Muscle of arm (tissue), 12 donors: ENCODE results near the gene CUL7. TPM values are rescaled to one million over a fixed set of nuclear protein-coding genes. Genes with fewer than 3 reads are reported as not detected.
"Not testable (repeated sequence)": the region's sequence is repeated elsewhere in the genome, so short reads cannot be mapped to it uniquely, and the experiment has no call there.

Source experiments
- DNase-seq: peaks from one replicate; pipeline ENCODE4 v3.0.0-alpha.2; 2013
- polyA plus RNA-seq, 12 donors: library from polyadenylated mRNA; unstranded; fragments of 120-200 nt; gene quantifications; one replicate each; pipeline ENCODE4 v1.2.1, GENCODE V29; 2013; ENCODE audit not compliant: insufficient read length in 12 of 12

CUL7 gene
- polyA plus RNA-seq, 12 donors = 24.3 to 48.6 (median 37.9) TPM; not detected in 1

- no peak for DNase-seq
These were observed 1.3 kb downstream of the CUL7 start for GRCh38 chr6:43052225-43052841.

- no peak for DNase-seq
These were observed 2.7 kb downstream of the CUL7 start for GRCh38 chr6:43050981-43051380.

GRCh38 chr6:43047998-43048397, 5.7 kb downstream of the CUL7 start:
- no peak for DNase-seq

- DNase-seq = no peak
These were observed 8.2 kb downstream of the CUL7 start for GRCh38 chr6:43045371-43045930.

- DNase-seq = no peak
These were observed 10.3 kb downstream of the CUL7 start for GRCh38 chr6:43043310-43043709.

GRCh38 chr6:43041475-43041874, 12.2 kb downstream of the CUL7 start:
- not testable (repeated sequence) for DNase-seq

- DNase-seq = no peak
These were observed 13.0 kb downstream of the CUL7 start for GRCh38 chr6:43040542-43041257.

GRCh38 chr6:43038727-43039126, 14.9 kb downstream of the CUL7 start:
- DNase-seq = no peak

- no peak for DNase-seq
These were observed 15.9 kb downstream of the CUL7 start for GRCh38 chr6:43037706-43038105.

GRCh38 chr6:43037197-43037596, 16.5 kb downstream of the CUL7 start:
- DNase-seq = no peak

- DNase-seq = no peak
These were observed 16.9 kb downstream of the CUL7 start for GRCh38 chr6:43036712-43037111.

- DNase-seq = no peak
These were observed 18.0 kb downstream of the CUL7 start for GRCh38 chr6:43035495-43036194.

- no peak for DNase-seq
These were observed 19.5 kb downstream of the CUL7 start for GRCh38 chr6:43034190-43034525.

- DNase-seq = no peak
These were observed 20.0 kb downstream of the CUL7 start for GRCh38 chr6:43033496-43034189.

GRCh38 chr6:43032326-43032725, 21.3 kb downstream of the CUL7 start:
- no peak for DNase-seq

GRCh38 chr6:43029120-43029519, 24.5 kb downstream of the CUL7 start:
- DNase-seq = no peak

GRCh38 chr6:43026365-43026764, 27.3 kb downstream of the CUL7 start:
- DNase-seq = no peak

- DNase-seq = no peak
These were observed 29.2 kb downstream of the CUL7 start for GRCh38 chr6:43024436-43024835.

GRCh38 chr6:43021270-43022047, 32.2 kb downstream of the CUL7 start, which contains the start of gene RRP36:
Gene RRP36 (plus strand): TSS chr6:43021623. CDS start chr6:43021655, 32 bp downstream.
- peak; percentile 80 for DNase-seq

- no peak for DNase-seq
These were observed 32.8 kb downstream of the CUL7 start for GRCh38 chr6:43020847-43021246.

- no peak for DNase-seq
These were observed 33.5 kb downstream of the CUL7 start for GRCh38 chr6:43020052-43020705.
